Liver (tissue), 3 donors: ENCODE measurements around the gene GAS2L1.

ENCODE experiments used
- EGR1 ChIP-seq, 2 donors: IDR thresholded peaks; 2 replicates each; pipeline ENCODE4 v1.6.1; 2016 to 2018; ENCODE audit warnings: antibody characterized with exemption in 2 of 2, low read depth in 2 of 2
- FOXA1 ChIP-seq: IDR thresholded peaks from 2 replicates; pipeline ENCODE4 v1.6.1; 2016; ENCODE audit warnings: antibody characterized with exemption
- JUND ChIP-seq, 2 donors: IDR thresholded peaks; 2 replicates each; pipeline ENCODE4 v1.6.1; 2016; ENCODE audit warnings: antibody characterized with exemption in 2 of 2
- RAD21 ChIP-seq, 2 donors: IDR thresholded peaks; 2 replicates each; pipeline ENCODE4 v1.6.1; 2016; ENCODE audit warnings: antibody characterized with exemption in 2 of 2, mild to moderate bottlenecking in 2 of 2
- TAF1 ChIP-seq: conservative IDR thresholded peaks from 2 replicates; pipeline ENCODE4 v1.6.1; 2016; ENCODE audit warnings: antibody characterized with exemption, mild to moderate bottlenecking
- TF ChIP-seq, protein P1 (sequence below): fragments of 150-350 bp; IDR thresholded peaks from 2 replicates; pipeline ENCODE4 v1.5.1; 2017; ENCODE audit warnings: improper control_type of control experiment, low read depth, low read length; ENCODE audit not compliant: missing input control
- TF ChIP-seq, protein P2 (sequence below): IDR thresholded peaks from 2 replicates; pipeline ENCODE4 v1.6.1; 2016; ENCODE audit warnings: antibody characterized with exemption, mild to moderate bottlenecking
- TF ChIP-seq, protein P3 (sequence below): IDR thresholded peaks from 2 replicates; pipeline ENCODE4 v1.6.1; 2016; ENCODE audit warnings: antibody characterized with exemption
- TF ChIP-seq, protein P4 (sequence below): IDR thresholded peaks from 2 replicates; pipeline ENCODE4 v1.6.1; 2016; ENCODE audit warnings: antibody characterized with exemption
- donor health status: healthy.
- donor health status: healthy.

DNA sequence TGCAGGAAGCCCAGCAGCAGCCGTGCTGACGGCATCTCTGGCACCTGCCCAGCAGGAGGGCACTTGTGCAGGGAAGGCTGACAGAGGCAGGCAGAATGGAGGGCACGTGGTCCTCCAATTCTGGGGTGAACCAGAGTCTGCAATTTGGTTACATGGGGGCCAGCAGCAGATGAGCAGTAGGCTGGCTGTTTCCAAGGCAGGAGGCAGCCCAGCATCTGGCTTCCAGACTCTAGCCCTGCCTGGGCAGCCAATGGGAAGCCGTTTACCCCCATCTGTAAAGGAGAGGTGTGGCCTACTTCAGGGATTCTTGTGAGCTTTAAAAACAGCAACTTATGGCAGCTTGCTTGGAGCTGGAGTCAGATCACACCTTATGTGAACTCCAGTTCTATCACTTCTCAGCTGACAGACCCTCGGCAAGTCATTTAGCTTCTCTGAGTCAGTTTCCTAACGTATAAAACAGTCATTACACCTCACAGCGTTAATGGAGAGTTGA is 36.9 kb downstream of the GAS2L1 start:
- TF ChIP-seq JUND (IDR thresholded peaks at IDR 0.05) (no peak), TAF1 (no peak), FOXA1 (no peak), RAD21 (IDR thresholded peaks at IDR 0.05) (no peak), EGR1 (IDR thresholded peaks at IDR 0.05; ENCODE audit: low read depth in 2 of 2) (no peak)
- TF ChIP-seq, protein P1, sequence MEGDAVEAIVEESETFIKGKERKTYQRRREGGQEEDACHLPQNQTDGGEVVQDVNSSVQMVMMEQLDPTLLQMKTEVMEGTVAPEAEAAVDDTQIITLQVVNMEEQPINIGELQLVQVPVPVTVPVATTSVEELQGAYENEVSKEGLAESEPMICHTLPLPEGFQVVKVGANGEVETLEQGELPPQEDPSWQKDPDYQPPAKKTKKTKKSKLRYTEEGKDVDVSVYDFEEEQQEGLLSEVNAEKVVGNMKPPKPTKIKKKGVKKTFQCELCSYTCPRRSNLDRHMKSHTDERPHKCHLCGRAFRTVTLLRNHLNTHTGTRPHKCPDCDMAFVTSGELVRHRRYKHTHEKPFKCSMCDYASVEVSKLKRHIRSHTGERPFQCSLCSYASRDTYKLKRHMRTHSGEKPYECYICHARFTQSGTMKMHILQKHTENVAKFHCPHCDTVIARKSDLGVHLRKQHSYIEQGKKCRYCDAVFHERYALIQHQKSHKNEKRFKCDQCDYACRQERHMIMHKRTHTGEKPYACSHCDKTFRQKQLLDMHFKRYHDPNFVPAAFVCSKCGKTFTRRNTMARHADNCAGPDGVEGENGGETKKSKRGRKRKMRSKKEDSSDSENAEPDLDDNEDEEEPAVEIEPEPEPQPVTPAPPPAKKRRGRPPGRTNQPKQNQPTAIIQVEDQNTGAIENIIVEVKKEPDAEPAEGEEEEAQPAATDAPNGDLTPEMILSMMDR: no peak
- TF ChIP-seq, protein P2, sequence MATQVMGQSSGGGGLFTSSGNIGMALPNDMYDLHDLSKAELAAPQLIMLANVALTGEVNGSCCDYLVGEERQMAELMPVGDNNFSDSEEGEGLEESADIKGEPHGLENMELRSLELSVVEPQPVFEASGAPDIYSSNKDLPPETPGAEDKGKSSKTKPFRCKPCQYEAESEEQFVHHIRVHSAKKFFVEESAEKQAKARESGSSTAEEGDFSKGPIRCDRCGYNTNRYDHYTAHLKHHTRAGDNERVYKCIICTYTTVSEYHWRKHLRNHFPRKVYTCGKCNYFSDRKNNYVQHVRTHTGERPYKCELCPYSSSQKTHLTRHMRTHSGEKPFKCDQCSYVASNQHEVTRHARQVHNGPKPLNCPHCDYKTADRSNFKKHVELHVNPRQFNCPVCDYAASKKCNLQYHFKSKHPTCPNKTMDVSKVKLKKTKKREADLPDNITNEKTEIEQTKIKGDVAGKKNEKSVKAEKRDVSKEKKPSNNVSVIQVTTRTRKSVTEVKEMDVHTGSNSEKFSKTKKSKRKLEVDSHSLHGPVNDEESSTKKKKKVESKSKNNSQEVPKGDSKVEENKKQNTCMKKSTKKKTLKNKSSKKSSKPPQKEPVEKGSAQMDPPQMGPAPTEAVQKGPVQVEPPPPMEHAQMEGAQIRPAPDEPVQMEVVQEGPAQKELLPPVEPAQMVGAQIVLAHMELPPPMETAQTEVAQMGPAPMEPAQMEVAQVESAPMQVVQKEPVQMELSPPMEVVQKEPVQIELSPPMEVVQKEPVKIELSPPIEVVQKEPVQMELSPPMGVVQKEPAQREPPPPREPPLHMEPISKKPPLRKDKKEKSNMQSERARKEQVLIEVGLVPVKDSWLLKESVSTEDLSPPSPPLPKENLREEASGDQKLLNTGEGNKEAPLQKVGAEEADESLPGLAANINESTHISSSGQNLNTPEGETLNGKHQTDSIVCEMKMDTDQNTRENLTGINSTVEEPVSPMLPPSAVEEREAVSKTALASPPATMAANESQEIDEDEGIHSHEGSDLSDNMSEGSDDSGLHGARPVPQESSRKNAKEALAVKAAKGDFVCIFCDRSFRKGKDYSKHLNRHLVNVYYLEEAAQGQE: no peak
- TF ChIP-seq, protein P3, sequence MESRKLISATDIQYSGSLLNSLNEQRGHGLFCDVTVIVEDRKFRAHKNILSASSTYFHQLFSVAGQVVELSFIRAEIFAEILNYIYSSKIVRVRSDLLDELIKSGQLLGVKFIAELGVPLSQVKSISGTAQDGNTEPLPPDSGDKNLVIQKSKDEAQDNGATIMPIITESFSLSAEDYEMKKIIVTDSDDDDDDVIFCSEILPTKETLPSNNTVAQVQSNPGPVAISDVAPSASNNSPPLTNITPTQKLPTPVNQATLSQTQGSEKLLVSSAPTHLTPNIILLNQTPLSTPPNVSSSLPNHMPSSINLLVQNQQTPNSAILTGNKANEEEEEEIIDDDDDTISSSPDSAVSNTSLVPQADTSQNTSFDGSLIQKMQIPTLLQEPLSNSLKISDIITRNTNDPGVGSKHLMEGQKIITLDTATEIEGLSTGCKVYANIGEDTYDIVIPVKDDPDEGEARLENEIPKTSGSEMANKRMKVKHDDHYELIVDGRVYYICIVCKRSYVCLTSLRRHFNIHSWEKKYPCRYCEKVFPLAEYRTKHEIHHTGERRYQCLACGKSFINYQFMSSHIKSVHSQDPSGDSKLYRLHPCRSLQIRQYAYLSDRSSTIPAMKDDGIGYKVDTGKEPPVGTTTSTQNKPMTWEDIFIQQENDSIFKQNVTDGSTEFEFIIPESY: no peak
- TF ChIP-seq, protein P4, sequence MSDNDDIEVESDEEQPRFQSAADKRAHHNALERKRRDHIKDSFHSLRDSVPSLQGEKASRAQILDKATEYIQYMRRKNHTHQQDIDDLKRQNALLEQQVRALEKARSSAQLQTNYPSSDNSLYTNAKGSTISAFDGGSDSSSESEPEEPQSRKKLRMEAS: no peak
